Kidney (tissue), 14 donors: ENCODE data around the gene NFX1. TPM values are rescaled to one million over a fixed set of nuclear protein-coding genes. Genes with fewer than 3 reads are reported as not detected.

Experiments
- DNase-seq, 5 donors: peaks; one replicate each; pipeline ENCODE4 v3.0.0-alpha.2; 2013 to 2020
- FAIRE-seq: peaks from 2 replicates; lab custom pipeline; 2012; peaks lifted over from hg19 to GRCh38; lab: Jason Lieb, UNC
- H3K27ac ChIP-seq, 2 donors: one replicate each; pipeline ENCODE4 v1.7.0; 2013; ENCODE audit warnings: low read depth in 2 of 2, low read length in 2 of 2, inconsistent platforms in 1 of 2
- H3K27me3 ChIP-seq: one replicate; pipeline ENCODE4 v1.7.1; 2013; ENCODE audit warnings: low read length, inconsistent platforms; ENCODE audit not compliant: control insufficient read depth, insufficient read depth
- H3K36me3 ChIP-seq, 3 donors: one replicate each; pipeline versions ENCODE4 v1.7.0 to v1.7.1; 2013; ENCODE audit warnings: low read length in 3 of 3, control low read depth in 1 of 3, inconsistent platforms in 1 of 3; ENCODE audit not compliant: insufficient read depth in 3 of 3, control insufficient read depth in 2 of 3
- H3K4me1 ChIP-seq, 3 donors: one replicate each; pipeline versions ENCODE4 v1.7.0 to v1.7.1; 2013; ENCODE audit warnings: low read length in 3 of 3, inconsistent platforms in 1 of 3, low read depth in 1 of 3; ENCODE audit not compliant: control insufficient read depth in 2 of 3, insufficient read depth in 2 of 3
- H3K4me3 ChIP-seq, 3 donors: one replicate each; pipeline versions ENCODE4 v1.7.0 to v1.8.1; 2013; ENCODE audit warnings: low read length in 3 of 3, control low read depth in 1 of 3, inconsistent platforms in 1 of 3
- H3K9ac ChIP-seq, 3 donors: one replicate each; pipeline versions ENCODE4 v1.7.0 to v1.7.1; 2013; ENCODE audit warnings: low read length in 3 of 3, control low read depth in 1 of 3, inconsistent platforms in 1 of 3
- H3K9me3 ChIP-seq, 3 donors: one replicate each; pipeline versions ENCODE4 v1.7.0 to v1.7.1; 2013; ENCODE audit warnings: low read length in 3 of 3, control low read depth in 1 of 3, inconsistent platforms in 1 of 3; ENCODE audit not compliant: control insufficient read depth in 2 of 3, insufficient read depth in 1 of 3
- intact Hi-C: fragments of 100-400 bp; cut with DNase I; formaldehyde crosslinking; loops from one replicate; pipeline ENCODE4 v1.11.1; 2022
- polyA plus RNA-seq: library from polyadenylated mRNA; stranded (reverse); fragments of 350-450 nt; fragmentation: Illumina TruSeq; extraction: RNeasy Lipid Tissue Mini Kit (QIAGEN cat#74804); gene quantifications from one replicate; pipeline ENCODE4 v1.2.3, GENCODE V29; 2014; ENCODE audit warnings: low read depth, low replicate concordance; ENCODE audit not compliant: insufficient read depth
- total RNA-seq: library from RNA; stranded (reverse); fragmentation: NEBNext Ultra II Directional; extraction: Animal tissue kit (Norgen Biotek cat#: 25700); gene quantifications from one replicate; pipeline ENCODE4 v1.2.1, GENCODE V29; 2021
- TF ChIP-seq, protein P1 (sequence below): IDR thresholded peaks from 3 replicates; pipeline ENCODE4 v1.5.1; 2012; ENCODE audit warnings: mild to moderate bottlenecking, moderate library complexity, borderline replicate concordance; ENCODE audit not compliant: insufficient read depth; ENCODE audit errors: extremely low read depth
- donor health status: control.
- donor health status: control.
- donor health status: control.
- donor health status: control.
- donor health status: control.
- donor health status: DM: yes; HTN: yes; CAD: no.
- donor health status: Normal renal cell carcinoma (clear cell type).

NFX1 gene
- total and polyA plus RNA-seq, 2 donors from 2014 or later: 12.2 to 46.3 TPM

DNA sequence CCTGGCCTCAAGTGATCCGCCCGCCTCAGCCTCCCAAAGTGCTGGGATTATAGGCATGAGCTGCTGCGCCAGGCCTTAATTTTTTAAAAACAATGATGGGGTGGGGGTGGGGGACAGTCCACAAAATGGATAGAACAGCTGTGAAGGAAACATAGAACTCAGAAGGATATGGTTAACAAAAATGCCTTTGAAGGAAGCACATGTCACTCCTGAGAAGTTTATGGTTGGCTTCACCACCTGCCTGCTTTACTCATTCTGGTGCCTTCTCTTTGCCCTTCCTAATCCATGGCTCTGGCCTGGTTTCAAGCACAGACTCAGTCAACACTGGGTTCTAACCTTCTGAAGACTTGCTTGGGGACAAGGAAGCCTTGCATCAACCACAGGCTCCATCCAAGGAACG is 36.1 kb upstream of the NFX1 start:
- Histone ChIP-seq H3K4me3 (no peak overlapping the region), H3K27ac (no peak overlapping the region), H3K9me3 (no peaks in the 10 kb centered on the region), H3K36me3 (peaks cover 10 to 47% (median 35%) of the 10 kb centered on the region in 3 donors), H3K4me1 (peaks cover 0 to 6% (median 0%) of the 10 kb centered on the region in 3 donors), H3K27me3 (no peaks in the 10 kb centered on the region), H3K9ac (no peak overlapping the region)
- DNase-seq (no peak), FAIRE-seq (no peak)
- TF ChIP-seq, protein P1, sequence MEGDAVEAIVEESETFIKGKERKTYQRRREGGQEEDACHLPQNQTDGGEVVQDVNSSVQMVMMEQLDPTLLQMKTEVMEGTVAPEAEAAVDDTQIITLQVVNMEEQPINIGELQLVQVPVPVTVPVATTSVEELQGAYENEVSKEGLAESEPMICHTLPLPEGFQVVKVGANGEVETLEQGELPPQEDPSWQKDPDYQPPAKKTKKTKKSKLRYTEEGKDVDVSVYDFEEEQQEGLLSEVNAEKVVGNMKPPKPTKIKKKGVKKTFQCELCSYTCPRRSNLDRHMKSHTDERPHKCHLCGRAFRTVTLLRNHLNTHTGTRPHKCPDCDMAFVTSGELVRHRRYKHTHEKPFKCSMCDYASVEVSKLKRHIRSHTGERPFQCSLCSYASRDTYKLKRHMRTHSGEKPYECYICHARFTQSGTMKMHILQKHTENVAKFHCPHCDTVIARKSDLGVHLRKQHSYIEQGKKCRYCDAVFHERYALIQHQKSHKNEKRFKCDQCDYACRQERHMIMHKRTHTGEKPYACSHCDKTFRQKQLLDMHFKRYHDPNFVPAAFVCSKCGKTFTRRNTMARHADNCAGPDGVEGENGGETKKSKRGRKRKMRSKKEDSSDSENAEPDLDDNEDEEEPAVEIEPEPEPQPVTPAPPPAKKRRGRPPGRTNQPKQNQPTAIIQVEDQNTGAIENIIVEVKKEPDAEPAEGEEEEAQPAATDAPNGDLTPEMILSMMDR: no peak
- intact Hi-C loops: no loop called here

DNA sequence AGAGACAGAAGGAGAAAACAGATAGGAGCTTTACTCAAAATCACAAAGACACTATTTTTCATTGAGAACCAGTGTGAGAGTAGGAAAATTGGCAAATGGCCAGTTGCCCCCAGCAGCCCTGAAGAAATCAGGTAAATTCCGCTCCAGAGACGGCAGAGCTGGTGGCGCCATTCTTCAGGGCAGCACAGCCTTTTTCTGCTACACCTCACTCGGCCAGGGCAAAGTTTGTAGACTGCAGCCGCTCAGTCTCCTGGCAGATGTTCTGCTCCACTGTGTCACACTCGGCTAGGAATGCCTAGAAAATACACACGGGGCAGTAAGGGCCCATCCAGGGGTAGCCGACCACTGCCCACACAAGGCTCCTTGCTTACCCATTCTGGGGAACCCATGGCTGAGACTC is 35.3 kb upstream of the NFX1 start:
- Histone ChIP-seq H3K27ac (no peak overlapping the region), H3K9me3 (no peaks in the 10 kb centered on the region), H3K27me3 (no peaks in the 10 kb centered on the region), H3K9ac (no peak overlapping the region), H3K4me3 (no peak overlapping the region), H3K36me3 (peaks cover 16 to 55% (median 42%) of the 10 kb centered on the region in 3 donors), H3K4me1 (peaks cover 0 to 6% (median 0%) of the 10 kb centered on the region in 3 donors)
- intact Hi-C loops: no loop called here
- DNase-seq (no peak), FAIRE-seq (no peak)
- TF ChIP-seq, protein P1: no peak

GRCh38 chr9:33255471-33255870 is 34.8 kb upstream of the NFX1 start:
- Histone ChIP-seq H3K4me1 (peaks cover 0 to 6% (median 0%) of the 10 kb centered on the region in 3 donors), H3K27me3 (no peaks in the 10 kb centered on the region), H3K36me3 (peaks cover 18 to 58% (median 46%) of the 10 kb centered on the region in 3 donors), H3K27ac (no peak overlapping the region), H3K9ac (no peak overlapping the region), H3K4me3 (no peak overlapping the region), H3K9me3 (no peaks in the 10 kb centered on the region)
- FAIRE-seq: no peak
- TF ChIP-seq, protein P1: no peak
- intact Hi-C loops: no loop called here
- no peak for DNase-seq

- Histone ChIP-seq H3K36me3 (peaks cover 18 to 66% (median 53%) of the 10 kb centered on the region in 3 donors), H3K27ac (no peak overlapping the region), H3K9me3 (no peaks in the 10 kb centered on the region), H3K27me3 (no peaks in the 10 kb centered on the region), H3K4me3 (no peak overlapping the region), H3K9ac (no peak overlapping the region), H3K4me1 (peaks cover 0 to 6% (median 0%) of the 10 kb centered on the region in 3 donors)
- DNase-seq: no peak
- TF ChIP-seq, protein P1: no peak
- no peak for FAIRE-seq
- intact Hi-C loops: no loop called here
These were observed 34.1 kb upstream of the NFX1 start for GRCh38 chr9:33256236-33256635.
